22Rv1 (cell line): ENCODE results near the gene OTUB2.

Experiments
- CTCF ChIP-seq: fragments of 450-650 bp; IDR thresholded peaks from 2 replicates; pipeline ENCODE4 v1.5.1; 2017; ENCODE audit warnings: mild to moderate bottlenecking
- ZFX ChIP-seq: fragments of 450-650 bp; IDR thresholded peaks from 2 replicates; pipeline ENCODE4 v1.6.1; 2017; ENCODE audit warnings: antibody characterized with exemption, borderline replicate concordance

GRCh38 chr14:94059998-94060397, 33.9 kb downstream of the OTUB2 start:
- no peak for TF ChIP-seq CTCF
- no peak for TF ChIP-seq ZFX
